Activated CD8-positive, alpha-beta memory T cell treated with anti-CD3 and anti-CD28 coated beads, Interleukin-2, amount 50 U/mL, for 1 hour (primary cell): ENCODE results near the gene DCLK2.

Source experiments
- DNase-seq: peaks from one replicate; pipeline ENCODE4 v3.0.0-alpha.2; 2020; ENCODE audit errors: extremely low read depth

The DCLK2 gene

DNA sequence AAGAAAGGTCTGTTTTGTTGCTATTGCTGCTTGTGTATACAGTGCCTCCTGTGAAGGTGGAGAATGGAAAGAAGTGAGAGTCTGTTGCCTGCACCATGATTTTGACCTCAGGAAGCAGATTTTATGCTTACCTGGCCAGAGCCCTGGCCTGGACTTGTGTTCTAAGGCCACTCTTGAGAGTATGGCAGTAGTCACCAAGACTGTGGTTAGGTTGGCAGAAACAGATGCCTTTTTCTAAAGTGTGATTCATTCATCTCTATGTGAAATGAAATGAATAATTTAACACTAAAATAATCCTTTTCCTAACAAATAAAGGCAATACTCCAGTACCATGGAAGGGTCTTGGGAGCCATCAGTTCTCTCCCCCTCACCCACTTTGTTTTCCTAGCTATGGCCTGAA, 161.8 kb downstream of the DCLK2 start:
- no peak for DNase-seq

DNA sequence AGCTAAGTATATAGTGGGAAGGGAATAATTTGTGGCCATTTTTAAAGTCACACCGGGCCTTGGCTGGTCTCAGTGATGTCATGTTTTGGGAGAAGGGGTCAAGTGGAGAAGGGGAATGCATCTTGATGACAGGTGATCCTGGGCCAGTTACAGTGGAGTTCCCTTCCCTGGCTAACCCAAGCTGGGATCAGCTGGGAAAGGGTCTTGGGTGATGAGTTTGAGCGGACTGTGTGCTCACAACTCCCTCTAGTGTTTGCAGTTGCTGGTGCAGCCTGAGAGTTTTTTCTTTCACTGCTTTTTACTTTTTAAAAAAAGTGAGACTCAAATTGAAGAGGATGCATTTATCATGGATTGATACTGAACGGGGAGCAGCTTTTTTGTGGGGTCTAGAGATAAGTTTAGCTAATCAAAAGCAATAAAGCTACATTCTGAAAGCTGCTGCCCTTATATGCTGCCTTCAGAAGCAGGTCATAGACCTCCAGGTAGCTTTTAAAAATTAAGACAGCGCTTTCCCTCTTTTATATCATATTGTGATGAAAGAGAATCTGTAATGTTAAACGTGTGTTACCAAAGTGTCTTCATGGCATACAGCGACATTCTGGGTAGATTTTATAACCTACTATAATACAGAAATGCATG, 164.7 kb downstream of the DCLK2 start:
- DNase-seq, result no peak

DNA sequence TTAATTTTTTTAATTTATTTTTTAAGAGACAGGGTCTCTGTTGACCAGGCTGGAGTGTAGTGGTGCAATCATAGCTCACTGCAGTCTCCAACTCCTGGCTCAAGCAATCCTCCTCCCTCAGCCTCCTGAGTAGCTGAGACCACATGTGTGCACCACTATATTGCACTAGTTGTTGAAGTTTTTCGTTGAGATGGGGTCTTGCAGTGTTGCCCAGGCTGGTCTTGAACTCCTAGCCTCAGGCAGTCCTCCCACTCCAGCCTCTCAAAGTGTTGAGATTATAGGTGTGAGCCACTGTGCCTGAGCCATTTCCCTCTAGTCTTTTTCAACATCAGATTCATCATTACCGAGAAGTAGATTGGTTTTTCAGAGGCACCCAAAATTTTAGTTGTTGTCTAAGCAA, 165.7 kb downstream of the DCLK2 start:
- DNase-seq, result no peak

DNA sequence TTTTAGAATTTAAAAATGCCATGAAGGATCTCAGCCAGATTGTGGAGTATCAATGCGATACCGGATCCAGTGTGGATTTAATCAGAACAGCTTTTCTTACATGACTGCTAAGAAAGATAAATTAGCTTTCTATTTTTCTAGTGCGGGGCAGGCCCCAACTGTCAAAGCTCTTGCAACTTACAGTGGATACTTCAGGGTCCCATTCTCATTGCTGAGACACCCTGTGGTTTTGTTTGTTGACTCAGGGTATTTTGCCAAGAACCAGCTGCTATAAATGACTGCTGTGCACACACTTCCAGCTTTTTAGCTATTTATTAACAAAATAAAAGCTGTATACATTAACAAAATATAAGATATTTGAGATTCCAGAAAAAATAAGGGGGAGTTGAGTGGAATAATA, 166.4 kb downstream of the DCLK2 start:
- no peak for DNase-seq

DNA sequence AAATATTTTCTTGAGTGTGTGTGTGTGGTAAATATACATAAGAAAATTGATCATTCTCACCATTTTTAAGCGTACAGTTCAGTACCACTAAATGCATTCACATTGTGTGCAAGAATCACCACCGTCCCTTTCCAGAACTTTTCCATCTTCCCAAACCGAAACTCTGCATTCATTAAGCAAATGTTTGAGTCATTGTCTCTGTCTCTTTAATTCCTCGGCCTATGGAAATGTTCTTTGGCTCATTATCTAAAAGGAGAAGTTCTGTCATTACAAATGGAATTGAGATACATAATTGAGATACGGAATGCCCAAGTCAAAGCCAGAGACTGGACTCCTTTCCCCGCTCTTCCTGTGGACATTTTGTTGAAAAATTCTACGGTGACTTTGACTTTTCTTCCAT, 168.9 kb downstream of the DCLK2 start:
- DNase-seq, result no peak

DNA sequence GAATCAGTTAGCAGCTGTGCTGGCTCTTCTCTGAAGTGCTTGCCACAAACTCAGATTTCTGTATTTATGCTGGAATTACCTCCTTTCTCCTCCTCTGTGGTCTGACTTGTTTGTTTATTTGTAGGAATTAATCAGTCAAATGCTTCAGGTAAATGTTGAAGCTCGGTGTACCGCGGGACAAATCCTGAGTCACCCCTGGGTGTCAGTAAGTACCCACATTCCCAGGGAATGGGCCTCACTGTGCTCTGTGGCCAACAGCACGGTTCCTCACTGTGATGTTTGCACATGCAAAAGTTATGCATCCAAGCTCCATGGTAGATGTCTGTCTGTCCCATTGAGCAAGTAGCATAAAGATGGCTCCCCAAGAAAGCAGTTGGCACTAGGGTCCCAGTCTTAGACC, 169.9 kb downstream of the DCLK2 start:
- no peak for DNase-seq

DNA sequence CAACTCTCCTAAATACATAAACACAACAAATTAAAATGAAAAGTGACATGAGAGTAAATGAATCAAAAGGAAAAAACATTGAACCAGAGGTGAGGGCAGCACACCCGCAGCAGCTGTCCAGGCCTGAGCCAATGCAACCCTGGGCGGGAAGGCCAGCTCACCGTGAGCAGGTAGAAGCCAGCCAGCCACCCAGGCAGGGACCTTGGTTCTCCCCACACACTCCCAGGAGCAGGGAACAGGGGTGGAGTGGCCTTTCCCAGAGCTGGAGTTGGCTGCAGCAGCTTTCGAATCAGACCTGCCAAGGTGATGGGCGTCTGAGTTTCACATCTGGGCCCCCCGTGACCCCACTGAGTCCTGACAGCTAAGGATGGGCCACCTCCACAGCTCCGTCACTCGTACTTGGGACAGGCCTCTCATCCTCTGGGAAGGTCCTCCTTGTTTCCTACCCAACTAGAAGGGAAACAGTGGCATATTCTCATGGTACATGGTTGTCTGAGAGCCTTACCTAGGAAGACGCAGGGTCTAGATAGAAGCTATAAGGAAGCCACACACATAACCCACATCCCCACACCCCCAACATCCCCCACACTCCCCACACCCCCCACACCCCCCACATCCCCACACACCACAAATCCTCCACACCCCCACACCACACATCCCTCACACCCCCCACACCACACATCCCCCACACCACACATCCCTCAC, 172.2 kb downstream of the DCLK2 start:
- no peak for DNase-seq

DNA sequence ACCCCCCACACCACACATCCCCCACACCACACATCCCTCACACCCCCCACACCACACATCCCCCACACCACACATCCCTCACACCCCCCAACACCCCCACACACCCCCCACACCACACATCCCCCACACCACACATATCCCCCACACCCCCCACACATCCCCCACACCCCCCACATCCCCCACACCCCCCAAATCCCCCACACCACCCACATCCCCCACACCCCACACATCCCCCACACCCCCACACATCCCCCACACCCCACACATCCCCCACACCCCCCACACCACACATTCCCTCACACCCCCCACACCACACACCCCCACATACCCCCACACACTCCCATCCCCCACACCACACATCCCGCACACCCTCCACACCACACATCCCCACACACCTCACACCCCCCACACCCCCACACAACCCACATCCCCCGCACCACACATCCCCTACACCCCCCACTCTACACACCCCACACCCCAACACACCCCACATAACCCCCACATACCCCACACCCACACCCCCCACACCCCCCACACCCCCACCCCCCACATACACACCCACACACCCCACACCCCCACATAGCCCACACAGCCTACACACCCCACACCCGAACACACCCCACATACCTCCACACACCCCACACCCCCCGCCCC, 172.9 kb downstream of the DCLK2 start:
- no peak for DNase-seq

DNA sequence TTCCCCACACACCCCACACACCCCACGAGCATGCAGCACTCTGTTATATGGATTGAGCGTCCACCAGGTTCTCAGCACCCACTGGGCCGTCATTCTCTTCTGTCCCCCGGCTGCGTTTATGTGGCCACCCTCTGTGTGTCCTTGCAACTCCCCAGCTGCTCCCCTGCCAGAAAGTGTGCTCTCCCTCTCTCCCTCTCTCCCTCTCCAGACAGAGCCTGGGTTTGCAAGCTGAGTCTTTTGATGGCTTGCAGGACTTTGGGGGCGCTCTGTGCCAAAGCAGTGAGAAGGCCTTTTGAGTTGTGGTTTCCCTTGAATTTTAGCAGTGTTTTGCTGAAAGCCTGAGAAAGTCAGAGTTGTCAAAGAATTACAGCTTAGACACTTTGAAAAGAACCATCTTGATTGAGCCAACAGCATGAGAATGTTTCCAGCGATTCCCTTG, 173.5 kb downstream of the DCLK2 start:
- DNase-seq, result no peak

DNA sequence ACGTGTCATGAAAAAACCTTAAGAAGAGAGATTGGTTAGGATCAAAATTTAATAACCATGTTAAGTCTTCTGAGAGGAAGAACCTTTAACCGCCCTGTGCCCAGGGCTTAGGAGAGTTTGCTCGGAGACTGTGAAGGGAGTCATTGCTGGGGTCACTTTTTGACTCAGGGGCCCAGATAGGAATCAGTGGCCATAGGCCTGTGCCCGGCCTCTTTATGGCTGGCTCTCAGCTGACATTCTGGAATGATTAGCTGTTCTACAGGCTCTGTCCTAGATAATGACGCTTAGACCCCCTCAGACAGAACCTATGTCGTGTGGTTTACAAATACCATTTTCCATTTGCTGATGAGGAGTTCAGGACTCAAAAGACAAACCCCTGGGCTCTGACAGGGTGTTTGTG, 174.1 kb downstream of the DCLK2 start:
- no peak for DNase-seq

DNA sequence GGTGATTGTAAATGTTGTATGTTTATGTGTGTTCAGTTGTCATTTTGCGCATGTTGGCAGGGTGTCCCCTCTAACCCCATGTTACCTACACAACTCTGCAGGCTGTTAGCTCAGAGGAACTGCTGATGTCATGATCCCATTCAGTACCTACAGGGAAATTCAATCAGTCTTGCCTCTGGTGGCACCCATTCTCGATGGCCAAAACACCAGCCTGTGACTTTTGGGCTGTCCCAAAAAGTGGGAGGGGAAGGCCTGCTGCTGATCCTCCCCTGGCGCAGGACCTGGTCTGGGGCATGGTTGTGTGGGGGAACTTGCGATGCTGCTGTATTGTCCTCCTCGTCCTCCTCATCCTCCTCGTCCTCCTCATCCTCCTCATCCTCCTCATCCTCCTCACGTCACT, 174.5 kb downstream of the DCLK2 start:
- no peak for DNase-seq

DNA sequence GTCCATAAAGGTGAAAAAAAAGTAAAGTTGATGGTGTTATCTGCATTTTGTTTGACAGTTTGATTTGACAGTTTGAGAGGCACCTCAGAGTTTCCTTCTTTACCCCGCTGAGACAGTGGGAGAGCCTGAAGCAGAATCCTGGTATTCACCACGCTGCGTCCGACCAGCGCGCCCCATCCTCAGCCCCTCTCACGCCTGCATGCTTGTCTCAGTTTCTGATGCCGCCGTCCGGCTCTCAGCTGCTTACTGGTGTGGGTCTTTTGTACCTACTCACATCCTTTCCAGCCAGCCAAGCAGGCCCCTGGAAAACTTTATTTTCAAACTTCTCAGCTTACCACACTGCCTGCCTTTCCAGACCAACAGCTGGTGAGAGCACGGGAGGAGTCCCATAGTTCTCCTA, 175.2 kb downstream of the DCLK2 start:
- no peak for DNase-seq

DNA sequence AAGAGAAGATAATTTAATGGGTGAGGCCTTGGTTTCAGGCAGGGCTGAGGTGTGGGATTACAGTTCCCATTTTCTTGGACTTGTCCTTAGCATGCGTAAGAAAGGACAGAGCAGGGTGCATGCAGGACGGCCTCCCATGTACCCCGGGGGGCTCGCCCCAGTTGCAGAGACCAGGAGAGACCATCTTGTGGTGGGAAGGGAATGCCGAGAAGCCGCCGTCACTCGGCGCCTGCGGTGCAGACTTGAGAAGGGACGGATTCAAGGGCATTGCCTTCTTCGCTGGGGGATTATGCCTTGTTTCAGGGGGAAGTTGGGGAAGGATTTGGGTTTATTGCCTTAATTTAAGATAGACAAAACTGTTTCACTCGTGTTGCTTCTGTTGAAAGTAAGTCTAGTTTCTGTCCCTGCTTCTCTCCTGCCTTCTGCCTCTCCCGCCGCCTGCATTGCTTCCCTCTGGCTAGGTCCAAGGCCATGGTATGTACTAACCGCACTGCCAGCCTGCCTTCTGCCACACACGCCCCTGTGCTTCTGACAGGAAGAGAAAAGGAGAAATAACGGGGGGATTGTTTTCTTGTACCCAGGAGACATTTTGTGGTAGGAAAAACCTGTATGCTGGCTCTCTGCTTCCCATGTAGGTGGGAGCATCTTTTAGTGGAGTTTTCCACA, 175.9 kb downstream of the DCLK2 start:
- no peak for DNase-seq

DNA sequence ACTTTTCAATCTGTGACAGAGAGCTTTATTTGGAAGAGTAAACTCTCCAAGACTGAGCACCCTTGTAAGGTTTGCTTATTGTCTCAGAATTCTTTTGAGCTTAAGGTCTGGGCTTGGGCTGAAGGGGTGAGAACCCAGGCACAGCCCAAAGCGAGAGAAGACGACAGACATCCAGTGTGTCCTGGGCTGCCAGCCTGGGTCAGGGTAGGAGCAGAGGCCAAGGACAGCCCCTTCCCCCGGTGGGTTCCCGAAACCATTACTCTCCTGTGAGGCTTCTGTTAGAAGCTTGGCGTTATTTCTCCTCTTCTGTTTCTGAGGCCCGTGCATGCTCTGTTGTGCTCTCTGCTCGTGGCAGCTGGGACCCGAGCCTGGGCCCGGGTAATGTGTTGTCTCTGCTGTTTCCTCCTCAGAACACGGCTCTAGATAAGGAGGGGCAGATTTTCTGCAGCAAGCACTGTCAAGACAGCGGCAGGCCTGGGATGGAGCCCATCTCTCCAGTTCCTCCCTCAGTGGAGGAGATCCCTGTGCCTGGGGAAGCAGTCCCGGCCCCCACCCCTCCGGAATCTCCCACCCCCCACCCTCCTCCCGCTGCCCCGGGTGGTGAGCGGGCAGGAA, 177.5 kb downstream of the DCLK2 start:
- DNase-seq, result no peak

DNA sequence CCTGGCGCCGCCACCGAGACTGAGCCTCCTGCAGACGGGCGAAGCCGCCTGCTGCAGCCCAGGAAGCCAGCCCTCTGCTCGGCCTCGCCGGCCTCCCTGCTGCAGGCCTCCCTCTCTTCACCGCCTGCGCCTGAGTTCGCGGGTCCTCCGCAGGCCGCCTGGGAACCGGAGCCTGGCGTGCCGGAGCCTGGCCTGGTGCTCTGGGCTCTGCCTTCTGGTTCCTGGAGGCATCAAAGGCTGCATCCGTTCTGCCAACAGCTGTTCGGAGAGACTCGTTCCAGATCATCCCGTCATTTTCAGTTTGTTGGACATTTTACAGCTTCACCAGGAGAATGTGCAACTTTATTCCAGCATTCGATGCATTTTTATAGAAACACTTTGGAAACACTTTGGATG, 178.0 kb downstream of the DCLK2 start:
- no peak for DNase-seq

DNA sequence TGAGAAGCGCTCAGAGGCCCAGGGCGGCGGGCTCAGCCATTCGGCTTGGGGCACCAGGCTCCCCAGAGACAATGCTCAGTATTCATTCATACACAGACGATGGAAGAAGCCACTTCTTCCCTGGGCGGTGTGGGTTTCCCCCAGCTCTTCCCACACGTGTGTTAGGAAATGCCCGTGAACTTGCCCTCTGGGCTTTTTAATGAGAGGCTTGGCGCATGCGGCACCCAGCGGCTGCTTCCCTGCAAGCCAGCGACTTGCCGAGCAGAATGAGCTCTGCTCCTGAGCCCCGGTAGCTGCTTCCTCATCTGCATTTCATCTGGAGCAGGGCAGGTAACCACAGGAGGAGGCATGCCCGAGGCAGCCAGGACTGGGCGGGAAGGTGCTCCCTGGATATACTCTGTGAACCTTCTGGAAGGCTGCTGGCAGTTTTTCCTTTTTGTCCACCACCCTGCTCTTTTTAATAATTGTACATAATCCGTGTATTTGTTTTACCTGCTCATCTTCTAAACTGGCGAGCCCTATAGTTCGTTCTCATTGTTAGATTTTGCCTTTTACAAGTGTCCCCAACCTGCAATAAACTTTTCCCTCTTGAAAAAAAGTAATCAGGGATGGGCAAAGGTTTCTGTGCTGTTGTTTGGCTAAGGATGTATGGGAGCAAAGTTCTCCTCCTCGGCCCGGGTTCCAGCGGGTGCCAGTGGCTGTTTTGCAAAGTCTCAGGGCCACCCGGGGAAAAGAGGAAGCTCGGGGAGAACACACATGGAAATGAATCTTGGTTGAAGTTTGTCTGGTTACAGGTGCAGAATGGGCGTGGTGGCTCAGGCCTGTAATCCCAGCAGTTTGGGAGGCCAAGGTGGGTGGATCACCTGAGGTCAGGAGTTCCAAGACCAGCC, 178.8 kb downstream of the DCLK2 start:
- no peak for DNase-seq

DNA sequence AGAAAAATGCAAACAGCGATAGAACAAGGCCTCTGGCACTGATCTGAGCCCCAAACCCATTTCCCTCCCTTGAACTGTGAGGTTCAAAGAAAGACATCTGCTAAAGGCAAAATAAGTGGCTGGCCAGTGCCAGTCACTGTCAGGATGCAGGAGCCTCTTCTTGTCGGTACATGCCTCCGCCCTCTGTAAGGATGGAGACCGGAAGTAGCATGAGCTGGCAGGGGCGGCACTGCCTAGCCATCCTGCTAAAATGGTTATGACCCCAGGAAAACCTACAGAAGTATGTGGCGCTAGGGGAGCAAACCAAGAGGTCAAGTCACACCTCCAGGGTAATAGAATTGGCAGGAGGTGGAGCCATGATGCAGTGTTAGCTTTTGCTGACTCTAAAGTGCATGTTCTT, 180.3 kb downstream of the DCLK2 start:
- DNase-seq, result no peak

DNA sequence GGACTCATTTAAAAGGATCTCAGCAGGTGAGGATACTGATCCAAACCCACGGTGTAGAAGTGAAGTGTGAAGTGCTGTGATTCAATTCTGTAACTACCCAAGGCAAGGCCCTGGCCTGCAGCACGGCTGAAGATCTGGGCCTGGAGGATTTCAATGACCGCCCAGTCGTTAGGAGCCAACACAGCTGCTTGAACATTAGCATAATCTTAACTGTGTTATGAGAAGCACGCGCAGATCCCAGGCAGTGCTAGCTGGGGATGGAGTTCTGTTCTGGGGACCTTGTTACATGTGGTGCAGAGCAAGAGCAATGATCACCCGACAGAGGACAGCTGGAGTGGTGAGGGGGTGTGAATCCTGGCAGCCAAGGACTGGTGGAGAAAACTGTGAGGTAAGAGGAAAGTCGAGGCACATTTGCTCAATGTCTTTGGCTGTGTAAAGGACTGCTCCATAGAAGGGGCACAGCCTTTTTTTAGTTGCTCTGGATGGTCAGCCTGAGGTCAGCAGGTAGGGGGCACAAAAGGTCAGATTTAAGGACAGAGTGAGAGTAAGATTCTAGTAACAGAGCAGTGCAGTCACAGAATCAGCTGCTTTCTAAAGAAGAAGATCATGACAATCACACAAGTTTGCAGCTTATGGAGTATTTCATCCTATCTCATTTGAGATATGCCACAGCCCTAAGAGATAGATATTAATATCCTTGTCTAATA, 181.8 kb downstream of the DCLK2 start:
- DNase-seq, result no peak

DNA sequence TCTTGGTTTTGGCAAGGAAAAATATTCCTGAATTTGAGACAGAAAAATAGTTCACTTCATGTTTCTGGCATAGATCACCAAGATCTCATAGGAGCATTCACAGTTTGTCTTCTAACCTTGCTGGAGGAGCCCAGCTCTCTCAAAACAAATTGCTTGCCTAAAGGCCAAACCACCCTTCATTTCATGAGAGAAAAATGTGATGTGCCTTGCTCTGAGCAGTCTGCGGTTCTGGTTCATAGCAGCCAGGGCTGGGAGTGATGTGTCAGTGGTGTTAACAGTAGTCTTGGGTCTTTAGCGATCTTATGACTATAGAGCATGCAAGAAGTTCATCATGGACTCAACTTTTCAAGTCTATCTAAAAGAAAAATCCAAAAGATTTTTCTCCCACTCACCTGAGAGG, 183.3 kb downstream of the DCLK2 start:
- DNase-seq, result no peak

DNA sequence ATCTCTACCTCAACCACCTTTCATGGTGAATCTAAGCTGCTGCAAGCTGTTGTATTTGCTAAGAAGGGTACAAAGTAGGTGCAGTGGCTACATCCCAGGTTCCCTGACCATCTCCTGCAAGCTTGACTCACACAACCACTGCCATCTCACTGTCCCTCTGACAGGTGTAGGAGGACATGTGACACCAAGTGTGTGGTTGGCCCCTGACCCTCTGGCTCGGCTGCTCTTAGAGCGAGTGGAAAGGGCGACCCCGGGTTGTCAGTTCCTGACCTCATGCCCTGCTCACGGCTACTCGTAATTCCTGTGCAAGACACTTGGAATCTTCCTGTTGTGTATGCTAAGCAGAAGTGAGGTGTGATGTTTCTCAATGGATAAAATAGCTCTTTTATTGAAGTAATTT, 184.4 kb downstream of the DCLK2 start:
- DNase-seq, result no peak
